WTC11 (cell line): ENCODE measurements around the gene ACY1. TPM values are rescaled to one million over a fixed set of nuclear protein-coding genes. Genes with fewer than 3 reads are reported as not detected.

Experiments used
- ATAC-seq: fragments of 200-7000 bp; cut with Tn5 transposase; 2 replicates; pipeline ENCODE4 v1.10.0; 2021; ENCODE audit warnings: mild to moderate bottlenecking, moderate library complexity
- CTCF ChIA-PET: fragments of 300-600 bp; sonication (Branson Sonifier 250); formaldehyde crosslinking; loops from one replicate; lab custom pipeline; 2021; ENCODE audit warnings: antibody characterized with exemption; lab: Charles Lee
- POLR2A ChIA-PET: fragments of 350-600 bp; sonication (Branson Sonifier 250); formaldehyde crosslinking; loops from one replicate; lab custom pipeline; 2021; ENCODE audit warnings: antibody characterized with exemption; lab: Charles Lee
- DNase-seq: peaks from one replicate; pipeline ENCODE4 v3.0.0; 2021; ENCODE audit warnings: low spot score
- H3K27ac Mint-ChIP-seq: 2 replicates; pipeline ENCODE4 v1.8.0; 2021; ENCODE audit warnings: mixed read lengths
- H3K27me3 Mint-ChIP-seq: 2 replicates; pipeline ENCODE4 v1.8.0; 2021; ENCODE audit warnings: low read depth, mild to moderate bottlenecking, moderate library complexity, mixed read lengths
- H3K36me3 Mint-ChIP-seq: 2 replicates; pipeline ENCODE4 v1.8.0; 2021; ENCODE audit warnings: mixed read lengths
- H3K4me1 Mint-ChIP-seq: 2 replicates; pipeline ENCODE4 v1.8.0; 2022; ENCODE audit warnings: mixed read lengths
- H3K4me3 Mint-ChIP-seq: 2 replicates; pipeline ENCODE4 v1.8.0; 2021; ENCODE audit warnings: mild to moderate bottlenecking, moderate library complexity, mixed read lengths
- H3K9me3 Mint-ChIP-seq: 2 replicates; pipeline ENCODE4 v1.8.0; 2021; ENCODE audit warnings: mixed read lengths
- CREM ChIP-seq: sonication (generic); formaldehyde crosslinking; IDR thresholded peaks from 2 replicates; pipeline ENCODE4 v1.8.1; 2022; ENCODE audit warnings: mild to moderate bottlenecking, missing genetic modification reagents, moderate library complexity
- ELF4 ChIP-seq: sonication (generic); formaldehyde crosslinking; IDR thresholded peaks from 2 replicates; pipeline ENCODE4 v1.8.1; 2022; ENCODE audit warnings: low read depth, mild to moderate bottlenecking, moderate library complexity, missing genetic modification reagents
- EMX1 ChIP-seq: fragments of 250-450 bp; sonication (Bioruptor Pico); IDR thresholded peaks from 2 replicates; pipeline ENCODE4 v1.8.0; 2021; ENCODE audit warnings: mild to moderate bottlenecking
- ESRRA ChIP-seq: sonication (generic); formaldehyde crosslinking; IDR thresholded peaks from 2 replicates; pipeline ENCODE4 v1.8.1; 2022; ENCODE audit warnings: mild to moderate bottlenecking, missing genetic modification reagents, borderline replicate concordance
- FOXJ3 ChIP-seq: sonication (generic); formaldehyde crosslinking; IDR thresholded peaks from 2 replicates; pipeline ENCODE4 v1.9.0; 2021; ENCODE audit warnings: missing genetic modification reagents, mild to moderate bottlenecking, borderline replicate concordance
- FOXP1 ChIP-seq: sonication (generic); formaldehyde crosslinking; IDR thresholded peaks from 2 replicates; pipeline ENCODE4 v1.8.0; 2022; ENCODE audit warnings: missing genetic modification reagents, mild to moderate bottlenecking, moderate library complexity, borderline replicate concordance
- JUN ChIP-seq: sonication (generic); formaldehyde crosslinking; IDR thresholded peaks from 2 replicates; pipeline ENCODE4 v1.8.0; 2023; ENCODE audit warnings: mild to moderate bottlenecking, missing genetic modification reagents
- MXD4 ChIP-seq: fragments of 250-450 bp; sonication (Bioruptor Pico); IDR thresholded peaks from 2 replicates; pipeline ENCODE4 v1.8.0; 2021; ENCODE audit warnings: mild to moderate bottlenecking, moderate library complexity, borderline replicate concordance
- RORB ChIP-seq: fragments of 250-450 bp; sonication (Bioruptor Pico); IDR thresholded peaks from 2 replicates; pipeline ENCODE4 v1.9.0; 2021; ENCODE audit warnings: mild to moderate bottlenecking
- TEAD4 ChIP-seq: sonication (generic); formaldehyde crosslinking; IDR thresholded peaks from 2 replicates; pipeline ENCODE4 v1.8.0; 2022; ENCODE audit warnings: mild to moderate bottlenecking, missing genetic modification reagents
- TP53 ChIP-seq: sonication (generic); formaldehyde crosslinking; IDR thresholded peaks from 2 replicates; pipeline ENCODE4 v1.8.1; 2023; ENCODE audit warnings: mild to moderate bottlenecking, missing genetic modification reagents
- ZNF138 ChIP-seq: sonication (generic); formaldehyde crosslinking; conservative IDR thresholded peaks from 2 replicates; pipeline ENCODE4 v1.8.1; 2022; ENCODE audit warnings: mild to moderate bottlenecking, moderate library complexity, missing genetic modification reagents
- total RNA-seq: library from RNA; stranded (reverse); gene quantifications from 3 replicates; pipeline ENCODE4 v1.2.3, GENCODE V29; 2021
- TF ChIP-seq, protein P1 (sequence below): sonication (generic); formaldehyde crosslinking; IDR thresholded peaks from 2 replicates; pipeline ENCODE4 v1.8.0; 2023; ENCODE audit warnings: mild to moderate bottlenecking, missing genetic modification reagents
- TF ChIP-seq, protein P2 (sequence below): sonication (generic); formaldehyde crosslinking; conservative IDR thresholded peaks from 2 replicates; pipeline ENCODE4 v1.8.1; 2022; ENCODE audit warnings: mild to moderate bottlenecking, missing genetic modification reagents
- TF ChIP-seq, protein P3 (sequence below): sonication (generic); formaldehyde crosslinking; IDR thresholded peaks from 2 replicates; pipeline ENCODE4 v1.8.1; 2023; ENCODE audit warnings: mild to moderate bottlenecking, missing genetic modification reagents, moderate library complexity
- TF ChIP-seq, protein P4 (sequence below): sonication (generic); formaldehyde crosslinking; IDR thresholded peaks from 2 replicates; pipeline ENCODE4 v1.8.0; 2022; ENCODE audit warnings: mild to moderate bottlenecking, missing genetic modification reagents
- TF ChIP-seq, protein P5 (sequence below): sonication (generic); formaldehyde crosslinking; IDR thresholded peaks from 2 replicates; pipeline ENCODE4 v1.8.1; 2023; ENCODE audit warnings: mild to moderate bottlenecking, missing genetic modification reagents, borderline replicate concordance
- TF ChIP-seq, protein P6 (sequence below): sonication (generic); formaldehyde crosslinking; IDR thresholded peaks from 2 replicates; pipeline ENCODE4 v1.8.1; 2022; ENCODE audit warnings: low read depth, missing genetic modification reagents, borderline replicate concordance
- TF ChIP-seq, protein P7 (sequence below): sonication (generic); formaldehyde crosslinking; IDR thresholded peaks from 2 replicates; pipeline ENCODE4 v1.8.0; 2022; ENCODE audit warnings: mild to moderate bottlenecking, missing genetic modification reagents
- TF ChIP-seq, protein P8 (sequence below): sonication (generic); formaldehyde crosslinking; IDR thresholded peaks from 2 replicates; pipeline ENCODE4 v1.8.0; 2023; ENCODE audit warnings: missing genetic modification reagents
- TF ChIP-seq, protein P9 (sequence below): sonication (generic); formaldehyde crosslinking; IDR thresholded peaks from 2 replicates; pipeline ENCODE4 v1.8.1; 2023; ENCODE audit warnings: mild to moderate bottlenecking, missing genetic modification reagents

ACY1 gene
- total RNA-seq, 1 experiment from 2014 or later = 53.8 TPM

DNA sequence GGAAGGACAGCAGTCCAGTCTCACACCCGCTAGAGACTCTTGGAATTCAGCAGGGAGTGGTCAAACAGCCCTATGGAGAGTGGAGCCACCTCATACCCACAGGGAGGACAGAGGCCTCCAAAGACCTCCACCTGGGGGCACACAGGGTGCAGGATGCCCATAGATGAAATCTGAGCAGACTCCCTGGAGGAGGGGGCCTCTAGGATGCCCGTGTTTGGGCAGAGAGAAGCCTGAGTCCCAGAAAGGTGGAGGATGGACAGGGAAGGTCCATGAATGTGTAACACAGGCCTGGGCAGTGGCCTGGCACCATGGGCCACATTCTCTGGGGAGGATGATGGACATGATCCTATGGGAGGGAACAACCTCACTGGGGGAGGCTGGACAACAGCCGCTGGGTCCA is 51.3 kb downstream of the ACY1 start:
- Mint-ChIP-seq H3K36me3 (no peaks in the 10 kb centered on the region), H3K27ac (no peak overlapping the region), H3K4me1 (peaks cover 7% of the 10 kb centered on the region; the same call in 1 of the 2 replicates), H3K4me3 (no peak overlapping the region), H3K27me3 (no peaks in the 10 kb centered on the region), H3K9me3 (no peaks in the 10 kb centered on the region)
- DNase-seq = no peak
- no peak for ATAC-seq
- TF ChIP-seq FOXJ3 (CRISPR knock-in tag) = no peak
- TF ChIP-seq TEAD4 = no peak
- TF ChIP-seq, protein P1, sequence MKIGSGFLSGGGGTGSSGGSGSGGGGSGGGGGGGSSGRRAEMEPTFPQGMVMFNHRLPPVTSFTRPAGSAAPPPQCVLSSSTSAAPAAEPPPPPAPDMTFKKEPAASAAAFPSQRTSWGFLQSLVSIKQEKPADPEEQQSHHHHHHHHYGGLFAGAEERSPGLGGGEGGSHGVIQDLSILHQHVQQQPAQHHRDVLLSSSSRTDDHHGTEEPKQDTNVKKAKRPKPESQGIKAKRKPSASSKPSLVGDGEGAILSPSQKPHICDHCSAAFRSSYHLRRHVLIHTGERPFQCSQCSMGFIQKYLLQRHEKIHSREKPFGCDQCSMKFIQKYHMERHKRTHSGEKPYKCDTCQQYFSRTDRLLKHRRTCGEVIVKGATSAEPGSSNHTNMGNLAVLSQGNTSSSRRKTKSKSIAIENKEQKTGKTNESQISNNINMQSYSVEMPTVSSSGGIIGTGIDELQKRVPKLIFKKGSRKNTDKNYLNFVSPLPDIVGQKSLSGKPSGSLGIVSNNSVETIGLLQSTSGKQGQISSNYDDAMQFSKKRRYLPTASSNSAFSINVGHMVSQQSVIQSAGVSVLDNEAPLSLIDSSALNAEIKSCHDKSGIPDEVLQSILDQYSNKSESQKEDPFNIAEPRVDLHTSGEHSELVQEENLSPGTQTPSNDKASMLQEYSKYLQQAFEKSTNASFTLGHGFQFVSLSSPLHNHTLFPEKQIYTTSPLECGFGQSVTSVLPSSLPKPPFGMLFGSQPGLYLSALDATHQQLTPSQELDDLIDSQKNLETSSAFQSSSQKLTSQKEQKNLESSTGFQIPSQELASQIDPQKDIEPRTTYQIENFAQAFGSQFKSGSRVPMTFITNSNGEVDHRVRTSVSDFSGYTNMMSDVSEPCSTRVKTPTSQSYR = no peak
- TF ChIP-seq, protein P2, sequence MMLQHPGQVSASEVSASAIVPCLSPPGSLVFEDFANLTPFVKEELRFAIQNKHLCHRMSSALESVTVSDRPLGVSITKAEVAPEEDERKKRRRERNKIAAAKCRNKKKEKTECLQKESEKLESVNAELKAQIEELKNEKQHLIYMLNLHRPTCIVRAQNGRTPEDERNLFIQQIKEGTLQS (CRISPR knock-in tag) = no peak
- no peak for TF ChIP-seq ESRRA
- TF ChIP-seq CREM (CRISPR knock-in tag) = no peak
- TF ChIP-seq, protein P3, sequence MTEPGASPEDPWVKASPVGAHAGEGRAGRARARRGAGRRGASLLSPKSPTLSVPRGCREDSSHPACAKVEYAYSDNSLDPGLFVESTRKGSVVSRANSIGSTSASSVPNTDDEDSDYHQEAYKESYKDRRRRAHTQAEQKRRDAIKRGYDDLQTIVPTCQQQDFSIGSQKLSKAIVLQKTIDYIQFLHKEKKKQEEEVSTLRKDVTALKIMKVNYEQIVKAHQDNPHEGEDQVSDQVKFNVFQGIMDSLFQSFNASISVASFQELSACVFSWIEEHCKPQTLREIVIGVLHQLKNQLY (CRISPR knock-in tag) = no peak
- no peak for TF ChIP-seq FOXP1 (CRISPR knock-in tag)
- no peak for TF ChIP-seq MXD4
- no peak for TF ChIP-seq ELF4
- TF ChIP-seq EMX1 = no peak
- no peak for TF ChIP-seq TP53 (CRISPR knock-in tag)
- no peak for TF ChIP-seq JUN (CRISPR knock-in tag)
- no peak for TF ChIP-seq ZNF138 (CRISPR knock-in tag)
- POLR2A ChIA-PET = no interaction called here
- CTCF ChIA-PET = interaction anchor here (4.9 to 8.0 kb wide), 2 partner anchors 22 to 31 kb away, joined by 38 to 115 read pairs; partner anchors contain the start of gene DUSP7

DNA sequence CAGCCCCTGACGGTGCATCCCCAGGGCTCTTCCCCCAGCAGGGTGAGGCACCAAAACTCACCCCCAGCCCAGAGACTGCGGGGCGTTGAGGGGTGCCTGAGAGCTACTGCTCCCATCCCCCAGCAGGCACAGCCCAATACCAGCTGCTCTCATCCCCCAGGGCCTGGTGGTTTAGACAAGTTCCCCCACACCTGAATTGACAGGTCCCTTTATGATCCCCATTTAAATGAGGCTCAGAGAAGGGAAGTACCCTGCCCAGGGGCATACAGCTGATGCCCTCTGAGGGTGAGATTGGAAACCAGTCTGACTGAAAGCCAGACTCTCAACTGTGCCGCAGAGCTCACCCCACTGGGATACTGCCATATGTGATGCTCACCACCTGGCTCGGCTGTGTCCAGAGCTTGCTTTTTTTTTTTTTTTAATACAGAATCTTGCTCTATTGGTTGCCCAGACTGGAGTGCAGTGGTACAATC is 52.9 kb downstream of the ACY1 start:
- H3K4me3 Mint-ChIP-seq = no peak overlapping the region
- no peak for ATAC-seq
- H3K4me1 Mint-ChIP-seq = peaks cover 7% of the 10 kb centered on the region; the same call in 1 of the 2 replicates
- no peaks in the 10 kb centered on the region for H3K36me3 Mint-ChIP-seq
- no peak overlapping the region for H3K27ac Mint-ChIP-seq
- H3K27me3 Mint-ChIP-seq = no peaks in the 10 kb centered on the region
- no peaks in the 10 kb centered on the region for H3K9me3 Mint-ChIP-seq
- no peak for DNase-seq
- ChIA-PET CTCF (interaction anchor here (0.5 to 8.0 kb wide), 19 partner anchors 8 to 410 kb away, joined by 3 to 115 read pairs (median 4); partner anchors contain the start of genes DUSP7, PARP3 and RRP9), POLR2A (interaction anchor here (0.5 to 1.2 kb wide), 2 partner anchors 20 to 247 kb away, joined by 3 to 6 read pairs; partner anchors contain the start of gene DUSP7)
- TF ChIP-seq, protein P4, sequence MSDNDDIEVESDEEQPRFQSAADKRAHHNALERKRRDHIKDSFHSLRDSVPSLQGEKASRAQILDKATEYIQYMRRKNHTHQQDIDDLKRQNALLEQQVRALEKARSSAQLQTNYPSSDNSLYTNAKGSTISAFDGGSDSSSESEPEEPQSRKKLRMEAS (CRISPR knock-in tag) = no peak
- TF ChIP-seq, protein P5, sequence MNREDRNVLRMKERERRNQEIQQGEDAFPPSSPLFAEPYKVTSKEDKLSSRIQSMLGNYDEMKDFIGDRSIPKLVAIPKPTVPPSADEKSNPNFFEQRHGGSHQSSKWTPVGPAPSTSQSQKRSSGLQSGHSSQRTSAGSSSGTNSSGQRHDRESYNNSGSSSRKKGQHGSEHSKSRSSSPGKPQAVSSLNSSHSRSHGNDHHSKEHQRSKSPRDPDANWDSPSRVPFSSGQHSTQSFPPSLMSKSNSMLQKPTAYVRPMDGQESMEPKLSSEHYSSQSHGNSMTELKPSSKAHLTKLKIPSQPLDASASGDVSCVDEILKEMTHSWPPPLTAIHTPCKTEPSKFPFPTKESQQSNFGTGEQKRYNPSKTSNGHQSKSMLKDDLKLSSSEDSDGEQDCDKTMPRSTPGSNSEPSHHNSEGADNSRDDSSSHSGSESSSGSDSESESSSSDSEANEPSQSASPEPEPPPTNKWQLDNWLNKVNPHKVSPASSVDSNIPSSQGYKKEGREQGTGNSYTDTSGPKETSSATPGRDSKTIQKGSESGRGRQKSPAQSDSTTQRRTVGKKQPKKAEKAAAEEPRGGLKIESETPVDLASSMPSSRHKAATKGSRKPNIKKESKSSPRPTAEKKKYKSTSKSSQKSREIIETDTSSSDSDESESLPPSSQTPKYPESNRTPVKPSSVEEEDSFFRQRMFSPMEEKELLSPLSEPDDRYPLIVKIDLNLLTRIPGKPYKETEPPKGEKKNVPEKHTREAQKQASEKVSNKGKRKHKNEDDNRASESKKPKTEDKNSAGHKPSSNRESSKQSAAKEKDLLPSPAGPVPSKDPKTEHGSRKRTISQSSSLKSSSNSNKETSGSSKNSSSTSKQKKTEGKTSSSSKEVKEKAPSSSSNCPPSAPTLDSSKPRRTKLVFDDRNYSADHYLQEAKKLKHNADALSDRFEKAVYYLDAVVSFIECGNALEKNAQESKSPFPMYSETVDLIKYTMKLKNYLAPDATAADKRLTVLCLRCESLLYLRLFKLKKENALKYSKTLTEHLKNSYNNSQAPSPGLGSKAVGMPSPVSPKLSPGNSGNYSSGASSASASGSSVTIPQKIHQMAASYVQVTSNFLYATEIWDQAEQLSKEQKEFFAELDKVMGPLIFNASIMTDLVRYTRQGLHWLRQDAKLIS (CRISPR knock-in tag) = no peak
- TF ChIP-seq, protein P6, sequence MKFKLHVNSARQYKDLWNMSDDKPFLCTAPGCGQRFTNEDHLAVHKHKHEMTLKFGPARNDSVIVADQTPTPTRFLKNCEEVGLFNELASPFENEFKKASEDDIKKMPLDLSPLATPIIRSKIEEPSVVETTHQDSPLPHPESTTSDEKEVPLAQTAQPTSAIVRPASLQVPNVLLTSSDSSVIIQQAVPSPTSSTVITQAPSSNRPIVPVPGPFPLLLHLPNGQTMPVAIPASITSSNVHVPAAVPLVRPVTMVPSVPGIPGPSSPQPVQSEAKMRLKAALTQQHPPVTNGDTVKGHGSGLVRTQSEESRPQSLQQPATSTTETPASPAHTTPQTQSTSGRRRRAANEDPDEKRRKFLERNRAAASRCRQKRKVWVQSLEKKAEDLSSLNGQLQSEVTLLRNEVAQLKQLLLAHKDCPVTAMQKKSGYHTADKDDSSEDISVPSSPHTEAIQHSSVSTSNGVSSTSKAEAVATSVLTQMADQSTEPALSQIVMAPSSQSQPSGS = no peak
- TF ChIP-seq RORB (CRISPR knock-in tag) = no peak
- no peak for TF ChIP-seq TEAD4
- TF ChIP-seq, protein P7, sequence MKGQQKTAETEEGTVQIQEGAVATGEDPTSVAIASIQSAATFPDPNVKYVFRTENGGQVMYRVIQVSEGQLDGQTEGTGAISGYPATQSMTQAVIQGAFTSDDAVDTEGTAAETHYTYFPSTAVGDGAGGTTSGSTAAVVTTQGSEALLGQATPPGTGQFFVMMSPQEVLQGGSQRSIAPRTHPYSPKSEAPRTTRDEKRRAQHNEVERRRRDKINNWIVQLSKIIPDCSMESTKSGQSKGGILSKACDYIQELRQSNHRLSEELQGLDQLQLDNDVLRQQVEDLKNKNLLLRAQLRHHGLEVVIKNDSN = no peak
- TF ChIP-seq, protein P8, sequence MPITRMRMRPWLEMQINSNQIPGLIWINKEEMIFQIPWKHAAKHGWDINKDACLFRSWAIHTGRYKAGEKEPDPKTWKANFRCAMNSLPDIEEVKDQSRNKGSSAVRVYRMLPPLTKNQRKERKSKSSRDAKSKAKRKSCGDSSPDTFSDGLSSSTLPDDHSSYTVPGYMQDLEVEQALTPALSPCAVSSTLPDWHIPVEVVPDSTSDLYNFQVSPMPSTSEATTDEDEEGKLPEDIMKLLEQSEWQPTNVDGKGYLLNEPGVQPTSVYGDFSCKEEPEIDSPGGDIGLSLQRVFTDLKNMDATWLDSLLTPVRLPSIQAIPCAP (CRISPR knock-in tag) = no peak
- TF ChIP-seq, protein P3 (CRISPR knock-in tag) = no peak
- TF ChIP-seq EMX1 = no peak
- TF ChIP-seq, protein P9, sequence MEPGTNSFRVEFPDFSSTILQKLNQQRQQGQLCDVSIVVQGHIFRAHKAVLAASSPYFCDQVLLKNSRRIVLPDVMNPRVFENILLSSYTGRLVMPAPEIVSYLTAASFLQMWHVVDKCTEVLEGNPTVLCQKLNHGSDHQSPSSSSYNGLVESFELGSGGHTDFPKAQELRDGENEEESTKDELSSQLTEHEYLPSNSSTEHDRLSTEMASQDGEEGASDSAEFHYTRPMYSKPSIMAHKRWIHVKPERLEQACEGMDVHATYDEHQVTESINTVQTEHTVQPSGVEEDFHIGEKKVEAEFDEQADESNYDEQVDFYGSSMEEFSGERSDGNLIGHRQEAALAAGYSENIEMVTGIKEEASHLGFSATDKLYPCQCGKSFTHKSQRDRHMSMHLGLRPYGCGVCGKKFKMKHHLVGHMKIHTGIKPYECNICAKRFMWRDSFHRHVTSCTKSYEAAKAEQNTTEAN (CRISPR knock-in tag) = no peak
